Right lobe of liver (tissue), 6 donors: Measurements from ENCODE around the gene TAS2R7. TPM values are rescaled to one million over a fixed set of nuclear protein-coding genes. Genes with fewer than 3 reads are reported as not detected.
A peak's percentile ranks its signal among the peaks of the same experiment; 100 is the strongest.

Source experiments
- ATAC-seq, 4 donors: fragments of 200-7000 bp; cut with Tn5 transposase; one replicate each; pipeline ENCODE4 v1.9.1; 2020; ENCODE audit warnings: mild to moderate bottlenecking in 4 of 4, moderate library complexity in 4 of 4
- DNase-seq, 3 donors: peaks; one replicate each; pipeline ENCODE4 v3.0.0-alpha.2; 2020
- H3K27ac ChIP-seq, 3 donors: fragments of 200-600 bp; one replicate each; pipeline ENCODE4 v1.8.0; 2022
- H3K27me3 ChIP-seq, 2 donors: fragments of 200-600 bp; one replicate each; pipeline ENCODE4 v1.8.0; 2022
- H3K36me3 ChIP-seq, 4 donors: fragments of 200-600 bp; sonication (generic) in 1 of 4; one replicate each; pipeline versions ENCODE4 v1.5.1 to v1.8.0; 2017 to 2022; ENCODE audit warnings: control low read depth in 1 of 4
- H3K4me1 ChIP-seq, 4 donors: fragments of 200-600 bp; sonication (generic) in 1 of 4; one replicate each; pipeline versions ENCODE4 v1.5.1 to v1.8.0; 2017 to 2022; ENCODE audit warnings: control low read depth in 1 of 4
- H3K4me3 ChIP-seq, 3 donors: fragments of 200-600 bp; one replicate each; pipeline ENCODE4 v1.8.0; 2022
- H3K9me3 ChIP-seq, 4 donors: fragments of 200-600 bp; sonication (generic) in 1 of 4; one replicate each; pipeline versions ENCODE4 v1.5.1 to v1.8.0; 2017 to 2022; ENCODE audit warnings: control low read depth in 1 of 4
- POLR2A ChIP-seq: fragments of 450-650 bp; IDR thresholded peaks from one replicate; pipeline ENCODE4 v1.6.1; 2017; ENCODE audit warnings: antibody characterized with exemption, mild to moderate bottlenecking
- WGBS: methylation state at CpG from one replicate; pipeline ENCODE4 v1.1.6; 2018; ENCODE audit warnings: low coverage, low lambda C conversion rate; ENCODE audit not compliant: insufficient coverage; ENCODE audit errors: missing lambda C conversion rate; 5-methylcytosine and 5-hydroxymethylcytosine counted together
- intact Hi-C, 2 donors: fragments of 100-400 bp; cut with DNase I; formaldehyde crosslinking; loops; one replicate each; pipeline versions ENCODE4 v1.11.2 to v1.14.1; 2022
- small RNA-seq, 2 experiments: library from RNA; depleted of rRNA; stranded (forward); fragments of <200 nt; gene quantifications; one replicate each; pipeline ENCODE3, GENCODE V24; 2016
- total RNA-seq, 6 experiments: library from RNA; depleted of rRNA in 2 of 6; stranded (reverse); fragments of >200 nt in 2 of 6; fragmentation: NEBNext Ultra II Directional in 3 of 6; extraction: Animal tissue kit (Norgen Biotek cat#: 25700) in 3 of 6; gene quantifications; one replicate each; pipeline versions ENCODE4 v1.1.0 to v1.2.4, GENCODE V29; 2016 to 2023
- TF ChIP-seq, protein P1 (sequence below), 4 donors: fragments of 200-600 bp in 3 of 4; fragments of 450-650 bp in 1 of 4; IDR thresholded peaks; one replicate each; pipeline versions ENCODE4 v1.5.1 to v1.8.0; 2016 to 2022; ENCODE audit warnings: antibody characterized with exemption in 4 of 4, mild to moderate bottlenecking in 2 of 4
- donor health status: DM: no; HTN: yes; CAD: no.
- donor health status: DM: no; HTN: no; CAD: no.
- donor health status: DM: no; HTN: no; CAD: no.
- donor health status: DM: no; HTN: yes; CAD: no.
- donor health status: DM: no; HTN: yes; CAD: no.

Gene TAS2R7
- total RNA-seq, 6 experiments from 2014 or later, result not detected

DNA sequence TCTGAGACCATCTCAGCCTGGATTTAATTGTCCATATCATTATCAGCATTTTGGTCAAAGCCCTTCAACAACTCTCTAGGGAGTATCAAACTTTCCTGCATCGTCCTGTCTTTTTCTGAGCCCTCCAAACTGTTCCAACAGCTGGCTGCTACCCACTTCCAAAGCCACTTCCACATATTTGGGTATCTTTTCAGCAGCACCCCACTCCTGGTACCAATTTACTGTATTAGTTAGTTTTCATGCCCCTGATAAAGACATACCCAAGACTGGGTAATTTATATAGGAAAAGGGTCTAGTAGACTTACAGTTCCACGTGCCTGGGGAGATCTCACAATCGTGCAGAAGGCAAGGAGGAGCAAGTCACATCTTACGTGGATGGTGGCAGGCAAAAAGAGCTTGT lies 46.2 kb downstream of the TAS2R7 start:
- H3K27me3 ChIP-seq, result peaks cover 0 to 4% of the 10 kb centered on the region in 2 donors
- H3K27ac ChIP-seq, result no peak overlapping the region
- DNase-seq (no peak), ATAC-seq (no peak)
- no peak overlapping the region for H3K4me3 ChIP-seq
- no peaks in the 10 kb centered on the region for H3K36me3 ChIP-seq
- no peak for TF ChIP-seq POLR2A
- TF ChIP-seq, protein P1, sequence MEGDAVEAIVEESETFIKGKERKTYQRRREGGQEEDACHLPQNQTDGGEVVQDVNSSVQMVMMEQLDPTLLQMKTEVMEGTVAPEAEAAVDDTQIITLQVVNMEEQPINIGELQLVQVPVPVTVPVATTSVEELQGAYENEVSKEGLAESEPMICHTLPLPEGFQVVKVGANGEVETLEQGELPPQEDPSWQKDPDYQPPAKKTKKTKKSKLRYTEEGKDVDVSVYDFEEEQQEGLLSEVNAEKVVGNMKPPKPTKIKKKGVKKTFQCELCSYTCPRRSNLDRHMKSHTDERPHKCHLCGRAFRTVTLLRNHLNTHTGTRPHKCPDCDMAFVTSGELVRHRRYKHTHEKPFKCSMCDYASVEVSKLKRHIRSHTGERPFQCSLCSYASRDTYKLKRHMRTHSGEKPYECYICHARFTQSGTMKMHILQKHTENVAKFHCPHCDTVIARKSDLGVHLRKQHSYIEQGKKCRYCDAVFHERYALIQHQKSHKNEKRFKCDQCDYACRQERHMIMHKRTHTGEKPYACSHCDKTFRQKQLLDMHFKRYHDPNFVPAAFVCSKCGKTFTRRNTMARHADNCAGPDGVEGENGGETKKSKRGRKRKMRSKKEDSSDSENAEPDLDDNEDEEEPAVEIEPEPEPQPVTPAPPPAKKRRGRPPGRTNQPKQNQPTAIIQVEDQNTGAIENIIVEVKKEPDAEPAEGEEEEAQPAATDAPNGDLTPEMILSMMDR (IDR thresholded peaks at IDR 0.05), result no peak
- H3K9me3 ChIP-seq, result no peaks in the 10 kb centered on the region
- WGBS, result 80% methylated on average over 4 of the region's 4 CpGs
- no peaks in the 10 kb centered on the region for H3K4me1 ChIP-seq
- intact Hi-C loops, result no loop called here

- TF ChIP-seq, protein P1 (IDR thresholded peaks at IDR 0.05), result no peak
- TF ChIP-seq POLR2A, result no peak
- peak in 1 of 4 donors; percentile 8 for ATAC-seq
Observed at GRCh38 chr12:10753059-10753458, 49.4 kb downstream of the TAS2R7 start.

More at GRCh38 chr12:10753059-10753458, 49.4 kb downstream of the TAS2R7 start:
- Histone ChIP-seq H3K4me3 (no peak overlapping the region), H3K36me3 (no peaks in the 10 kb centered on the region), H3K9me3 (no peaks in the 10 kb centered on the region), H3K4me1 (no peaks in the 10 kb centered on the region), H3K27me3 (no peaks in the 10 kb centered on the region), H3K27ac (no peak overlapping the region)
- 54% methylated on average over 4 of the region's 4 CpGs for WGBS
- intact Hi-C loops, result no loop called here
- DNase-seq, result no peak

Small RNA genes lying within 50 kb of the gene (small RNA-seq; reads per million reads assigned to genes)
- 0 reads per million in 2 experiments for gene PRR4

Other genes with a start within 250 kb of the TAS2R7 start
- 10 to 100 TPM in 1 of 6 experiments, 1 to 10 TPM in 5; 6.6 to 11.8 (median 9.6) TPM for gene MAGOHB, start 189.0 kb downstream of the TAS2R7 start, total RNA-seq
- gene STYK1, start 128.6 kb downstream of the TAS2R7 start, total RNA-seq, result not detected
- gene YBX3, start 79.3 kb downstream of the TAS2R7 start, total RNA-seq, result 10 to 100 TPM; 16.0 to 34.2 (median 23.2) TPM
- not detected for gene TAS2R8, start 4.7 kb upstream of the TAS2R7 start, total RNA-seq
- not detected for gene TAS2R9, start 7.5 kb upstream of the TAS2R7 start, total RNA-seq
- under 1 TPM in 3 of 6 experiments, not detected in 3; 0.37 to 0.65 (median 0.39) TPM for gene TAS2R10, start 23.7 kb upstream of the TAS2R7 start, total RNA-seq
- gene PRR4, start 46.8 kb upstream of the TAS2R7 start, total RNA-seq, result 1 to 10 TPM in 2 of 6 experiments, under 1 TPM in 4; 0.68 to 1.6 (median 0.99) TPM
- 10 to 100 TPM in 3 of 6 experiments, 1 to 10 TPM in 3; 6.7 to 20.3 (median 10.1) TPM for gene PRH1, start 81.6 kb upstream of the TAS2R7 start, total RNA-seq
- gene TAS2R13, start 106.9 kb upstream of the TAS2R7 start, total RNA-seq, result 1 to 10 TPM in 2 of 6 experiments, under 1 TPM in 4; 0.51 to 2.4 (median 0.81) TPM
- not detected for gene PRH2, start 126.6 kb upstream of the TAS2R7 start, total RNA-seq
- 1 to 10 TPM in 3 of 6 experiments, under 1 TPM in 3; 0.81 to 4.2 (median 1.6) TPM for gene TAS2R14, start 136.6 kb upstream of the TAS2R7 start, total RNA-seq
- gene TAS2R50, start 184.3 kb upstream of the TAS2R7 start, total RNA-seq, result 1 to 10 TPM in 2 of 6 experiments, under 1 TPM in 4; 0.60 to 1.7 (median 0.78) TPM
- gene TAS2R20, start 195.7 kb upstream of the TAS2R7 start, total RNA-seq, result 1 to 10 TPM in 4 of 6 experiments, under 1 TPM in 2; 0.46 to 3.0 (median 1.6) TPM
- gene TAS2R19, start 220.0 kb upstream of the TAS2R7 start, total RNA-seq, result 1 to 10 TPM; 1.1 to 3.8 (median 1.8) TPM
- 1 to 10 TPM in 5 of 6 experiments, under 1 TPM in 1; 0.95 to 4.9 (median 2.3) TPM for gene TAS2R31, start 228.8 kb upstream of the TAS2R7 start, total RNA-seq